GM21825 (cell line): ENCODE measurements around the gene RASD2.

Experiments
- ATAC-seq: cut with Tn5 transposase; IDR thresholded peaks from one replicate; pipeline ENCODE4 v1.9.1; 2021; ENCODE audit warnings: mild to moderate bottlenecking, moderate library complexity; ENCODE audit not compliant: unreplicated experiment

Gene RASD2

DNA sequence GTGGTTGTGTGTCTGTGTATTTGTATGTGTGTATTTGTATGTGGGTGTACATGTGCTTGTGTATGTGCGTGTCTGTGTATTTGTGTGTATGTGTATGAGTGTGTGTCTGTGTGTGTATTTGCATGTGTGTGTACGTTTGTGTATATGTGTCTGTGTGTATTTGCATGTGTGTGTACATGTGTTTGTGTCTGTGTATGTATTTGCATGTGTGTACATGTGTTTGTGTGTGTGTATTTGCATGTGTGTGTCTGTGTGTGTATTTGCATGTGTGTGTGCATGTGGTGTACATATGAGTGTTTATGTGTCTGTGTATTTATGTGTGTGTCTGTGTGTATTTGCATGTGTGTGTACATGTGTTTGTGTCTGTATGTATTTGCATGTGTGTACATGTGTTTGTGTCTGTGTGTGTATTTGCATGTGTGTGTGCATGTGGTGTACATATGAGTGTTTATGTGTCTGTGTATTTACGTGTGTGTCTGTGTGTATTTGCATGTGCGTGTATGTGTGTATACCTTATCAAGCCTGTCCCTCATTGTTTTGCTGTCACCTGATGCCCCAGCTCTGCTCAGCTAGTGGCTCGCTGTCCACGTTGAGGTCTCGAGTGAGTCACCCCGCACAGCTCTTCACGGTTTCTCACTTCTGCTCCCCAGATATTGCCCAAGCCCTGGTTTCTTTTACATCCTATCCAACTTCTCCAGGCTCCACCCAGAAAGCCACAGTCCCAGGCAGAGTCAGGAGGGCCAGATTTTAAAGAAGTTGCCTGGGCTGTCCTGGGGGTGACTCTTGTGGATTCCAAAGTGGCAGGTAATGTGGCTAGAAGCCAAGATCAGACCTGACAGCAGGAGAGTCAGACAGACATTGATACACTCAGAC is 61.3 kb downstream of the RASD2 start:
- ATAC-seq, result no peak
